Endothelial cell of umbilical vein (primary cell): ENCODE measurements around the gene TUBB4B. TPM values are rescaled to one million over a fixed set of nuclear protein-coding genes. Genes with fewer than 3 reads are reported as not detected.

Experiments used
- BruUV-seq: library from RNA; stranded (reverse); fragments of 400-500 nt; replicated peaks from 2 replicates; lab custom pipeline; 2021; lab: Mats Ljungman, UMichigan
- CTCF ChIA-PET: fragments of 300-600, 350-600 bp; sonication (Branson Sonifier 250); formaldehyde crosslinking; loops from one replicate; lab custom pipeline; 2021; ENCODE audit warnings: antibody characterized with exemption, inconsistent platforms; lab: Charles Lee
- POLR2A ChIA-PET: fragments of 300-600, 350-600 bp; sonication (Branson Sonifier 250); formaldehyde crosslinking; loops from one replicate; lab custom pipeline; 2021; ENCODE audit warnings: antibody characterized with exemption, inconsistent platforms; lab: Charles Lee
- DNase-seq: peaks from one replicate; pipeline ENCODE4 v3.0.0-alpha.2; 2011; ENCODE audit warnings: low read depth, low spot score
- FAIRE-seq: peaks from 2 replicates; lab custom pipeline; 2011; peaks lifted over from hg19 to GRCh38; lab: Jason Lieb, UNC
- H2AFZ ChIP-seq: 2 replicates; pipeline ENCODE4 v1.6.0; 2012; ENCODE audit warnings: low read depth, low read length, control low read depth, inconsistent platforms
- H3K27ac ChIP-seq: 2 replicates; pipeline ENCODE4 v1.5.1; 2011; ENCODE audit warnings: low read depth, mild to moderate bottlenecking, control low read depth, low read length, moderate library complexity; ENCODE audit not compliant: insufficient read depth
- H3K27me3 ChIP-seq, 2 experiments: 2 replicates each; pipeline versions ENCODE4 v1.6.0 to v1.6.1; 2011; ENCODE audit warnings: low read length in 2 of 2, mixed read lengths in 1 of 2; ENCODE audit not compliant: control insufficient read depth in 2 of 2, insufficient read depth in 2 of 2
- H3K36me3 ChIP-seq, 2 experiments: 2 replicates in 1 of 2; 3 replicates in 1 of 2; pipeline ENCODE4 v1.5.1; 2011; ENCODE audit warnings: low read length in 2 of 2, mild to moderate bottlenecking in 1 of 2, moderate library complexity in 1 of 2; ENCODE audit not compliant: control insufficient read depth in 2 of 2, insufficient read depth in 2 of 2; ENCODE audit errors: extremely low read depth in 1 of 2
- H3K4me1 ChIP-seq: 3 replicates; pipeline ENCODE4 v1.5.1; 2011; ENCODE audit warnings: mild to moderate bottlenecking, low read length; ENCODE audit not compliant: control insufficient read depth, insufficient read depth; ENCODE audit errors: extremely low read depth
- H3K4me2 ChIP-seq: 2 replicates; pipeline ENCODE4 v1.6.1; 2011; ENCODE audit warnings: low read length, control low read depth, mixed read lengths; ENCODE audit not compliant: insufficient read depth
- H3K4me3 ChIP-seq, 3 experiments: fragments of 200-600 bp in 1 of 3; sonication (generic), shearing (Covaris generic) in 1 of 3; replicated peaks in 1 of 3; 2 replicates each; pipeline ENCODE4 v1.5.1; 2011 to 2016; ENCODE audit warnings: control low read depth in 3 of 3, low read length in 3 of 3, mild to moderate bottlenecking in 2 of 3, inconsistent platforms in 1 of 3, low read depth in 1 of 3, moderate library complexity in 1 of 3; ENCODE audit not compliant: insufficient read depth in 1 of 3
- H3K79me2 ChIP-seq: 2 replicates; pipeline ENCODE4 v1.6.0; 2012; ENCODE audit warnings: low read length, inconsistent platforms; ENCODE audit not compliant: control insufficient read depth, insufficient read depth
- H3K9ac ChIP-seq: replicated peaks from 2 replicates; pipeline ENCODE3; 2011; ENCODE audit warnings: low read length, control low read depth; ENCODE audit not compliant: insufficient read depth; ENCODE audit errors: extremely low read depth
- H3K9me1 ChIP-seq: replicated peaks from 3 replicates; pipeline ENCODE4 v1.6.0; 2011; ENCODE audit warnings: mild to moderate bottlenecking, low read length; ENCODE audit not compliant: control insufficient read depth, insufficient read depth; ENCODE audit errors: extremely low read depth
- H3K9me3 ChIP-seq: replicated peaks from 2 replicates; pipeline ENCODE4 v1.5.1; 2012; ENCODE audit warnings: low read length, inconsistent platforms; ENCODE audit not compliant: control insufficient read depth, insufficient read depth
- H4K20me1 ChIP-seq: replicated peaks from 2 replicates; pipeline ENCODE3; 2011; ENCODE audit warnings: mild to moderate bottlenecking, low read length; ENCODE audit not compliant: control insufficient read depth, insufficient read depth; ENCODE audit errors: extremely low read depth
- CTCF ChIP-seq, 2 donors: IDR thresholded peaks; 1 replicate in 1 of 2; 2 replicates in 1 of 2; pipeline ENCODE4 v1.5.1; 2011; ENCODE audit warnings: low read length in 2 of 2, mild to moderate bottlenecking in 2 of 2, moderate library complexity in 2 of 2, control low read depth in 1 of 2, inconsistent platforms in 1 of 2, low read depth in 1 of 2; ENCODE audit not compliant: insufficient read depth in 1 of 2; ENCODE audit errors: extremely low read depth in 1 of 2
- EZH2 ChIP-seq: IDR thresholded peaks from 2 replicates; pipeline ENCODE4 v1.6.1; 2012; ENCODE audit warnings: borderline replicate concordance, low read depth, mild to moderate bottlenecking, moderate library complexity, low read length, inconsistent platforms; ENCODE audit not compliant: severe bottlenecking
- FOS ChIP-seq: IDR thresholded peaks from 2 replicates; pipeline ENCODE4 v1.6.1; 2011; ENCODE audit warnings: mild to moderate bottlenecking, low read length, moderate library complexity, borderline replicate concordance; ENCODE audit not compliant: insufficient read depth
- GATA2 ChIP-seq: IDR thresholded peaks from 2 replicates; pipeline ENCODE4 v1.7.0; 2011; ENCODE audit warnings: low read depth, mild to moderate bottlenecking, moderate library complexity, mixed read lengths, low read length; ENCODE audit not compliant: insufficient read length, insufficient read depth
- JUN ChIP-seq: IDR thresholded peaks from 2 replicates; pipeline ENCODE4 v1.6.1; 2011; ENCODE audit warnings: borderline replicate concordance, low read depth; ENCODE audit not compliant: insufficient read length, insufficient read depth
- MAX ChIP-seq: IDR thresholded peaks from 2 replicates; pipeline ENCODE4 v1.6.1; 2011; ENCODE audit not compliant: insufficient read depth, insufficient read length
- MYC ChIP-seq: IDR thresholded peaks from one replicate; pipeline ENCODE4 v1.6.1; 2011; ENCODE audit warnings: mild to moderate bottlenecking, low read depth, low read length
- POLR2A ChIP-seq: IDR thresholded peaks from 2 replicates; pipeline ENCODE4 v1.6.1; 2012; ENCODE audit warnings: low read depth, mild to moderate bottlenecking, control low read depth, low read length
- POLR2AphosphoS5 ChIP-seq: IDR thresholded peaks from 2 replicates; pipeline ENCODE4 v1.6.1; 2012; ENCODE audit warnings: low read depth, mild to moderate bottlenecking, control low read depth, low read length, moderate library complexity; ENCODE audit not compliant: insufficient read depth
- dilution Hi-C: fragments of 300-500 bp; cut with MboI; formaldehyde crosslinking; loops from one replicate; pipeline ENCODE4 v1.15.0; 2019; ENCODE audit warnings: low sequenced_read_pairs; ENCODE audit not compliant: extremely low pct_ligation_motif_present
- intact Hi-C: fragments of 100-400 bp; cut with micrococcal nuclease; formaldehyde crosslinking; loops from one replicate; pipeline ENCODE4 v1.10.0; 2022
- polyA plus RNA-seq, 4 experiments: library from polyadenylated mRNA; depleted of rRNA in 3 of 4; stranded (reverse) in 3 of 4; unstranded in 1 of 4; fragments of >200 nt; gene quantifications; 2 replicates each; pipeline versions ENCODE4 v1.2.1 to v1.2.3, GENCODE V29; 2011 to 2012; ENCODE audit warnings: missing spikeins in 1 of 4
- total RNA-seq: library from RNA; stranded (reverse); gene quantifications from 2 replicates; pipeline ENCODE4 v1.2.3, GENCODE V29; 2021

The TUBB4B gene
- total and polyA plus RNA-seq, 2 donors (not counting 3 experiments of a cell fraction or from before 2014, with no cell fraction given) = 418 to 558 TPM

GRCh38 chr9:137266162-137266527 is 25.1 kb downstream of the TUBB4B start:
- BruUV-seq = no TSS peak
- H3K9me3 ChIP-seq = no peaks in the 10 kb centered on the region
- H3K27me3 ChIP-seq = no peaks in the 10 kb centered on the region
- H3K36me3 ChIP-seq = peaks cover 0 to 32% of the 10 kb centered on the region in 2 experiments
- no peak for TF ChIP-seq MYC
- TF ChIP-seq EZH2 = no peak
- TF ChIP-seq FOS = no peak
- TF ChIP-seq CTCF (IDR thresholded peaks at IDR 0.05; ENCODE audit: extremely low read depth in 1 of 2, insufficient read depth in 1 of 2, low read depth in 1 of 2, low read length in 2 of 2) = no peak
- no peak for TF ChIP-seq POLR2AphosphoS5
- TF ChIP-seq JUN = no peak
- TF ChIP-seq POLR2A = no peak
- TF ChIP-seq MAX = no peak
- no peak for TF ChIP-seq GATA2
- dilution Hi-C loops (no loop called here), intact Hi-C loops (no loop called here)
- FAIRE-seq (no peak), DNase-seq (no peak)
- H3K9me1 ChIP-seq = no peaks in the 10 kb centered on the region
- H4K20me1 ChIP-seq = no peaks in the 10 kb centered on the region
- no peak overlapping the region for H2AFZ ChIP-seq
- no peak overlapping the region for H3K4me2 ChIP-seq
- ChIA-PET POLR2A (no interaction called here), CTCF (no interaction called here)
- no peak overlapping the region for H3K4me3 ChIP-seq
- no peaks in the 10 kb centered on the region for H3K79me2 ChIP-seq
- no peak overlapping the region for H3K27ac ChIP-seq
- no peak overlapping the region for H3K9ac ChIP-seq
- peaks cover 22% of the 10 kb centered on the region for H3K4me1 ChIP-seq
